HG03432 (cell line): ENCODE results near the gene ZGPAT.
"Not testable (repeated sequence)": the region's sequence is repeated elsewhere in the genome, so short reads cannot be mapped to it uniquely, and the experiment has no call there.

Experiments
- ATAC-seq: cut with Tn5 transposase; IDR thresholded peaks from one replicate; pipeline ENCODE4 v1.9.1; 2021; ENCODE audit warnings: mild to moderate bottlenecking, moderate library complexity; ENCODE audit not compliant: unreplicated experiment

The ZGPAT gene

DNA sequence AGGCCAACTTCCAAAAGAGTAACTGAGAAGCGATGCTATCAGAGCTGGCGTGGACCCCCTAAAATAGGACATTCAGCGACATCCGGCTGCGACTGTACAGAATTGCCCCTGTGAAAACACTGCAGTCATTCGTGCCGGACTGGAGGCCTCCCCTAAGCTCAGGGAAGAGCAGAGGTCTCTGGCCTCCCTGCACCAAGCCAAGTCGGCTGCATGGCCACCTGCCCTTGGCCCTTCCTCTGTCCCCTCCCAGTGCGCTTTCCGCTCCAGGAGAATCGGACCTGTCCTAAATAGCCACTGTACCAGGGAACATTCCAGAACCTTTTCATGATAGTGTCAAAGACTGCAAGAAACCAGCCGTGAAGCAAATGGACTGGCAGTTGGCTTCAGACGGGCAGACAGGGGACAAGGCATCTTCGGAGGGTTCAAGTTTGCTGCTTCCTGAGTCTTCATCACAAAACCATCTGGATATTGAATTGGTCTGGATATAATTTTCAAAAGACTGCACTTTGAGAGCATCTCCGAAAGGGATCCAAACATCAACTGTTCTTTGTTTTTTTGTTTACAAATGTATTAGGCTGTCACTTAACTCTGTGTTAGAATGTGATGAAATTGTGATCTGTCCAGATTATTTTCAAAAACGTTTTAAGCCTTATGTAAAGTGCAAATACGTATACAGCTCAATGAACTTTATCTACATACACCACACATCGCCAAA lies 48.3 kb downstream of the ZGPAT start:
- ATAC-seq: no peak

GRCh38 chr20:63756648-63756991 lies 48.8 kb downstream of the ZGPAT start:
- no peak for ATAC-seq

- no peak for ATAC-seq
These were observed 50.3 kb downstream of the ZGPAT start for GRCh38 chr20:63758152-63758551.

- no peak for ATAC-seq
These were observed 51.6 kb downstream of the ZGPAT start for GRCh38 chr20:63759377-63759901.

DNA sequence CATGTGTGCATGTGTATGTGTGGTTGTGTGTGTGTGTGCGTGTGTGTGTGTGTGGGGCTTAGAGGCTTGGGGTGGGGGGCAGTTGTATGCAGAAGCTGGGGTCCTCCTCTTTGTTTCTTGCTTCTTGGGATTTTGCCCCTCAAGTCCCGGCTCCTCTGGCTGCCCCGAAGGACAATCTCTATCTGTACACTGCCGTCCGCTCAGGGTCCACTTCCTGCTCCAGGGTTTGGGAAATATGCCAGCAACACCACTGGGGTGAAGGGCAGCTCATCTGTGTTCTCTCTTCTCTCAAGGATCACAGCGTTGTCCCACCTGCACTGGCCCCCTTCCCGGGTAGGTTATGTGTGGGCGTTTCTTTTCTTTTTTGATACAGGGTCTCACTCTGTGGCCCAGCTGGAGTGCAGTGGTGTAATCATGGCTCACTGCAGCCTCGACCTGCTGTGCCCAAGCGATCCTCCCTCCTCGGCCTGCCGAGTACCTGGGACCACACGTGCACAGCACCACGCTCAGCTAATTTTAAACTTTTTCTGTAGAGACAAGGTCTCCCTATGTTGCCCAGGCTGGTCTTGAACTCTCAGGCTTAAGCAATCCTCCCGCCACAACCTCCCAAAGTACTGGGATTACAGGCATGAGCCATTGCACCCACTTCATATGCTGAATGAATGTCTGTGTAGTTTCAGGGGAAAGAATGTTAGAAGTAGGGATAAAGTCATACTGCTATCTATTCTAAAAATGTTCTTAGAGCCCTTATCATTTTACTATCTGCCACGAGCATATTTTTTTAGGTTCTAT lies 57.4 kb downstream of the ZGPAT start:
- ATAC-seq: no peak

DNA sequence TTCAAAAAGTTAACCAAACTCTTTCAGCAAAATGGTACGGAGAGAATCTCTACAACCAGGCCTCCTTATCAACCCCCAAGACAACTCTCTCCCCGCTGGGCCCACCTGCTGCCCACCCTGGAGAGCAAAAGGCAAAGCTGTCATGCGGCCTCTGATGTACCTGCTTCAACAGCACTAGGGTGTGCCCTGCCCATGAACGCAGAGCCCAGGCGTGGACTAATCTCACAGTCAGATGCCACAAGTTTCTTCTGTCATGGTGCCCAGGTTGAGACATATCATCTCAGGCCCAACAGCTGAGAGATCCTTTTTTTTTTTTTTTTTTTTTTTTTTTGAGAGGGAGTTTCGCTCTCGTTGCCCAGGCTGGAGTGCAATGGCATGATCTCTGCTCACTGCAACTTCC lies 58.1 kb downstream of the ZGPAT start:
- ATAC-seq: no peak

DNA sequence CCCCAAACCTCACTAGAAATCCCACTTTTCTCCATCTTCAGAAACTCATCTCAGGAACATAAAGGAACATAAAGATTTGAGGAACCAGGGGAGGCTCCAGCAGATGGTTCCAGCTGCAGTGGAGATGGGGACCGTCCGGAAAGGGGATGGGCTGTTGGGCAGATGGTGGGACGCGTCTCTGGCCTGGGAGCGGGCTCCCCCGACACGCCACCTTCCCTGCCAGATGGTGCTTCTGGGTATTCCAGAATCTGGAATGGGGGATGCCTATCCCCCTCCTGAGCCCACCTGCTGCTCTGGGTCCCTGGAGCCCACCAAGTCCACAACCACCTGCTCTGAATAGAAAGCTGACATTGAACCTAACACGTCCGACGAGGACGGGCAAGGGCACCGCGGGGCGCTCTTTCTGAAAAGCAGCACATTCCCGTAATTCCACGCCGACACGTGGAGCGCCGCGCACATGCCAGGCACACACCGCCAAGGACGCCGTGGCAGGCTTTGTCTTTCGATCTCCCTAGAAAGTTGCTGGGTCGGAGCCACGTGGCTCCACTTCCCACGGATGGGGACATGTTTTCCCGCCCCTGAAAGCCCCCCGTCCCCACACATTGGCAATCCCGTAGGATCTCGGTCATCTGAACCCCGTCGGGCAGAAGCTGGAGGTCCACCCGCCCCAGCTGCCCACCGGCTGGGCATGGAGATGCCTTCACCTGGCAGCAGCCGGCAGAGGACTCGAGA lies 59.0 kb downstream of the ZGPAT start:
- ATAC-seq: no peak

GRCh38 chr20:63767456-63767855 lies 59.6 kb downstream of the ZGPAT start:
- ATAC-seq: no peak

GRCh38 chr20:63767886-63768285 lies 60.0 kb downstream of the ZGPAT start:
- ATAC-seq: no peak

GRCh38 chr20:63768591-63769515 lies 61.0 kb downstream of the ZGPAT start:
- no peak for ATAC-seq

- ATAC-seq: no peak
These were observed 62.1 kb downstream of the ZGPAT start for GRCh38 chr20:63769891-63770474.

DNA sequence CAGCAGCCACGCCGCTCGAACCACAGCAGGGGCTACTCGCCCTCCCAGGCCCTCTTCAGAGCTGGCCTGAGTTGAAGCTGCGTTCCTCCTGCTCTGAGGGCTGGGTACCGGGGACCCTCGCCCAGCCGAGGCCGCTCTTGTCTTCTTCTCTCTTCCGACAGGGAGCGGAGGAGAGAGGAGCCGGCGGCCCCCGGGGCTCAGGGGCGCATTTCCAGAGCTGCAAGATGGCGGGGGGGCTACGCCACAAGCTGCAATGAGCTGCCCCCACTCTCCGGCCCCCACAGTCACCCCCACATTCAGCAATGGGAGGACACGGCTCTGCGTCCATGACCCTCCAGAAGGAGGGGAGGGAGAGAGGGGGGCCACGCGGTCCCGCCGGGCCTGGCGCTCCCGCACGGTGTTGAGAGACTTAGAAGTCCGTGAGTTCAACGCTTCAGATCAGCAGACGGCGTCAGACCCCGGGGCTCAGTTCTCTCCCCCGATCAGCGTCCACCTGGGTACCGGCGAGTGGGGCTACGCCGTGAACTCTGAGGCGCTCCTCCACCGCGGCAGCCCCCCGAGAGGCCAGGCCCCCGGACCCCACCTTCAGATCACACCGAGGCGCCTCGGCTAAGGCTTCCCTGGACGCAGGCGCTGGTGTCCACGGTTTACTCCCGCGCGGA lies 63.3 kb downstream of the ZGPAT start:
- ATAC-seq: no peak

DNA sequence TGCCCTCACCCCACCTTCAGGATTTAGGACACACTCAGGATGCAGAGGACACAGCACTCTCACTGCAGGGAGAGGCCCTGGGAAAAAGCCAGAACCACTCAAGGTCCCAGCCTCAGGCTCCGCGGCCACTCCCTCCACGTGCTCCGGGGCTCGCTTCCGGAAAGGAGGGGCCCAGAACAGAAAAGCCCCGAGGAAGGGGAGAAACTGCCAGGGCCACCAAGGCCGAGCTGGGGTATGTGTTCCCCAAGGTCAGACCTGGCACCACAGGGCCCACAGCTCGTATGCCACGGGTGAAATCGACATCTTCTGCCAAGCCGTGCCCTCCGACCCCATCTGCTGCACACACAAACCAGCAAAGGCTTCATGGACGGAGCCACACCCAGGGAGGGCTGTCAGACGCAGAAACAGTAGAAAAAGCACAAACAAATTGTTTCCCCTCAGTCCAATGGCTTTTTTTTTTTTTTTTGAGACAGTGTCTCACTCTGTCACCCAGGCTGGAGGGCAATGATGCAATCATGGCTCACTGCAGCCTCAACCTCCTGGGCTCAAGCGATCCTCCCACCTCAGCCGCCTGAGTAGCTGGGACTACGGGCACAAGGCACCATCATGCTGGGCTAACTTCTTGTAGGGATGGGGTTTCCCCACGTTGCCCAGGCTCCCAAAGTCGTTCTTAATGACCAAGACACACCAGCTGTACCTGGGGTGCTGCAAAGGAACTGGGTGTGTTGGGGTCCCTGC lies 65.1 kb downstream of the ZGPAT start:
- ATAC-seq: no peak

DNA sequence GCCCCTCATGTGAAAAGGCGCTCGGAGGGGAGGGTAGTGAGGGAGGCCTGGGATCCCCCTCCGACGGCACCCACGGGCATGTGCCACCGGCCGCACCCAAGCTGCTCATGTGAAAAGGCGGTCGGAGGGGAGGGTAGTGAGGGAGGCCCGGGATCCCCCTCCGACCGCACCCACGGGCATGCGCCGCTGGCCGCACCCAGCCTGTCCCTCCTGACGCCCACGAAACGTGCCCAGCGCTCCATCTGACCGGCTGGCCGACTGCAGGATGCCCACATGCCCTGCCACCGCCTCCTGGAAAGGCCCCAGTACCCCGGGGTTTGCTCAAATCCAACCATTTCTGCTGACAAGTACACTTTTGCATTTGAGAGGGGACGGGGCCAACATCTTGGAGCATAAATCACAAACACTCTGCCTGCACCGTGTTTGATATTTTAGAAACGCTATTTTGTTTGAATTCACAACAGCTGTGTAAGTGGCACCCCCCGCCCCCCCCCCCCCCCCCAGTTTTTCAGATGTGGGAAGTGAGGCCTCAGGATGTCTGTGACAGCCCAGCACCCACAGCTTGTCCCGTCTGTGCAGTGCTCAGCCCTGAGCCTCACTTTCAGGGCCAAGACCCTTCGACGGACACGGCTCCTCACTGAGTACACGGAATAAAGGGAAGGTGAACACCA lies 65.9 kb downstream of the ZGPAT start:
- no peak for ATAC-seq

DNA sequence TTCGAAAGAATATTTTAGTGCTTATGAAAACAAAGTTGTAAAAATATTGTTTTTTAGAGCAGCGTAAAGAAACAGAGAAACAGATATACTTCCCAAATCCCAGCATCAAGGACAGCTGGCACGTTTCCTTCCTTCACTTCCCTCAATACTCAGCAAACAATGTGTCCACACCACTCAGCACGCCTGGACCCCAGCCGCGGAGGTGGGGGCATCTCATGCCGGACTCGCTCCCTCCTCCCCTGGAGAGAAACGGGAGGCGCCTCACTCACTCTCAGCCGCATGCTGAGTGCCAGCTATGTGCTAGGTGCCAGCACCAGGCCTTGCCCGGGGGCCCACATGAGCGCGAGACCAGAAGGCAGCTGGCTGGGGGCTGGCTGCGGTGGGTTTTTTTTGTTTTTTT lies 66.5 kb downstream of the ZGPAT start:
- ATAC-seq: no peak

DNA sequence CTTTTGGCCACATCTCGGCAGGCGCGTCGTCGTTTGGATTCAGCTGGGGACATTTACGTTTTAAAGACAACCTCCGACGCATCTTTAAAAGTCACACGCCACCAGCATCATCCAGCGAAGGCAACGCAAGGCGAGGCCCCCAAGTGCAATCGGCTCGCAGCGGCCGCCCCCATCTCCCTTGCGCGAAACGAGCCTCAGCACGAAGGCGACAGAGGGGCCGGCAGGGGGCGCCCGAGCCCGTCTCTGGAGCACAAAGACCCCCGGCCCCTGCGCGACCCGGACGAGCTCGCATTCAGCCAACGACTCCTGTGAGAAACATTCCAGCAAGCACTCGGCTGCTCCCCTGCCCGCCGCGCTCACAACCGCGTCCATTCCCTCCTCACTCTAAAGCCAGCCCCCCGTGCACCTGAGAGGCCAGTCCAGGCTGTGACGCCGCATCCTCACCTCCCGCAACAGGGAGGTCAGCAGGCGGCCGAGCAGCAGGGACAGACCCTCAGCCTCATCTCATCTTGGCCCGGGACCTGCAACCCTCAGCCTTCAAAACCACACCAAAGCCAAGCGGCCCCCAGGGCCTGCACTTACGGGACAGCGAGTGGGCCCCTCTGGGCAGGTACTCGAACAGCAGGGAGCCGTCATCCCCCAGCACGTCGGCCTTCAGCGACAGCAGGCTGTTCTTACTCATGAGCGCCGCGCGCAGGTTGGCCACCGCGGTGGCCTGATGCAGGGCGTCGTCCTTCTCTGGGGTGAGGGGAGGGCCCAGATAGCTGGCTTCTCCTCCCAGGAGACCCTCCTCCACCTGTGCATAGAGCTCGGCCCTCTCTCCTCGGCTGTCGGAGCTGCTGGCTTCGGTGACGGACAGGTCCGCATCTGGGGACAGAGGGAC lies 67.5 kb downstream of the ZGPAT start:
- no peak for ATAC-seq

DNA sequence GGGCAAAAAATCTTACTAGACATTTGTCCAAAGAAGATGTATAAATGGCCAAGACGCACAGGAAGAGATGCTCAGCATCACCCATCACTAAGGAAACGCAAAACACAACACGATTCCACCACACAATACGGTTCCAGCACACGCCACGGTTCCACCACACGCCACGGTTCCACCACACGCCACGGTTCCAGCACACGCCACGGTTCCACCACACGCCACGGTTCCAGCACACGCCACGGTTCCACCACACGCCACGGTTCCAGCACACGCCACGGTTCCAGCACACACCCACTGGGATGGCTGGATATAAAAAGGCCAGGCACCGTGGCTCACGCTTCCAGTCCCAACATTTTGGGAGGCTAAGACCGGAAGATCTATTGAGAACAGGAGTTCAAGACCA lies 69.0 kb downstream of the ZGPAT start:
- ATAC-seq: not testable (repeated sequence)
